Measurements from ENCODE around the gene FRMD8. TPM values are rescaled to one million over a fixed set of nuclear protein-coding genes. Genes with fewer than 3 reads are reported as not detected.

The FRMD8 gene
- total RNA-seq, 4 donors from 2014 or later = 44.1 to 88.7 (median 81.0) TPM

- Histone ChIP-seq H3K36me3 (no peaks in the 10 kb centered on the region), H3K27ac (peak overlapping the region; percentile 95 to 99 (median 98)), H3K9me3 (no peaks in the 10 kb centered on the region), H3K4me3 (peak overlapping the region; percentile 23 to 68 (median 46)), H3K27me3 (no peaks in the 10 kb centered on the region), H3K4me1 (peaks cover 30 to 79% (median 54%) of the 10 kb centered on the region in 3 donors)
- DNase-seq = no peak
- WGBS, 2 donors = 0 to 4% methylated on average over 4 to 5 of the region's 6 CpGs
- intact Hi-C loops (cut with DNase I) = loop anchor here (5.0 kb wide), 1 partner anchor 36 kb away; no protein-coding TSS in a partner anchor
- no peak for TF ChIP-seq POLR2A (IDR thresholded peaks at IDR 0.05)
- TF ChIP-seq CTCF (IDR thresholded peaks at IDR 0.05) = no peak
Measured at GRCh38 chr11:65381716-65382032, 4.8 kb upstream of the FRMD8 start.

GRCh38 chr11:65382033-65382803 lies 4.2 kb upstream of the FRMD8 start, which contains the start of gene SLC25A45:
Gene SLC25A45, minus strand, starts transcription at chr11:65382646. Its CDS starts 695 bp downstream, at chr11:65381951.
- Histone ChIP-seq H3K27me3 (no peaks in the 10 kb centered on the region), H3K4me1 (peaks cover 34 to 83% (median 58%) of the 10 kb centered on the region in 3 donors), H3K27ac (peak within 1 kb of the TSS; percentile 95 to 99 (median 98)), H3K36me3 (no peaks in the 10 kb centered on the region), H3K9me3 (no peaks in the 10 kb centered on the region), H3K4me3 (peak within 1 kb of the TSS; percentile 23 to 68 (median 46))
- TF ChIP-seq POLR2A (IDR thresholded peaks at IDR 0.05) (peak in 3 of 4 donors; percentile 38 to 76 (median 59)), CTCF (IDR thresholded peaks at IDR 0.05) (peak; percentile 73 to 98 (median 96))
- intact Hi-C loops (cut with DNase I) = loop anchor here (5.0 kb wide), 1 partner anchor 35 kb away; no protein-coding TSS in a partner anchor
- WGBS, 2 donors = 0% methylated on average over 8 of the region's 27 CpGs
- peak; percentile 68 for DNase-seq

- Histone ChIP-seq H3K4me1 (peaks cover 40 to 90% (median 65%) of the 10 kb centered on the region in 3 donors), H3K27me3 (no peaks in the 10 kb centered on the region), H3K27ac (peak overlapping the region; percentile 95 to 99 (median 98)), H3K9me3 (no peaks in the 10 kb centered on the region), H3K36me3 (no peaks in the 10 kb centered on the region), H3K4me3 (peak overlapping the region; percentile 6 to 68 (median 46))
- TF ChIP-seq POLR2A (IDR thresholded peaks at IDR 0.05) = peak in 1 of 4 donors; percentile 8
- TF ChIP-seq CTCF (IDR thresholded peaks at IDR 0.05) = no peak
- DNase-seq = no peak
- WGBS, 2 donors = 14 to 16% methylated on average over 4 to 11 of the region's 12 CpGs
- intact Hi-C loops (cut with DNase I) = loop anchor here (5.0 kb wide), 1 partner anchor 34 kb away; no protein-coding TSS in a partner anchor
Measured at GRCh38 chr11:65382804-65383368, 3.6 kb upstream of the FRMD8 start.

- Histone ChIP-seq H3K27me3 (no peaks in the 10 kb centered on the region), H3K4me3 (no peak overlapping the region), H3K27ac (peak overlapping the region; percentile 95 to 99 (median 98)), H3K36me3 (peaks cover 0 to under 1% (median 0%) of the 10 kb centered on the region in 3 donors), H3K4me1 (peaks cover 49 to 96% (median 74%) of the 10 kb centered on the region in 3 donors), H3K9me3 (no peaks in the 10 kb centered on the region)
- intact Hi-C loops (cut with DNase I) = loop anchor here (5.0 kb wide), 1 partner anchor 34 kb away; no protein-coding TSS in a partner anchor
- DNase-seq = no peak
- WGBS, 2 donors = 86 to 88% methylated on average over 6 of the region's 6 CpGs
- TF ChIP-seq POLR2A (IDR thresholded peaks at IDR 0.05) (no peak), CTCF (IDR thresholded peaks at IDR 0.05) (no peak)
Measured at GRCh38 chr11:65383778-65384177, 2.7 kb upstream of the FRMD8 start.
